ENCODE data around the gene IRS1. TPM values are rescaled to one million over a fixed set of nuclear protein-coding genes. Genes with fewer than 3 reads are reported as not detected.

The IRS1 gene
- total RNA-seq, 1 experiment from 2014 or later, result 15.0 TPM

DNA sequence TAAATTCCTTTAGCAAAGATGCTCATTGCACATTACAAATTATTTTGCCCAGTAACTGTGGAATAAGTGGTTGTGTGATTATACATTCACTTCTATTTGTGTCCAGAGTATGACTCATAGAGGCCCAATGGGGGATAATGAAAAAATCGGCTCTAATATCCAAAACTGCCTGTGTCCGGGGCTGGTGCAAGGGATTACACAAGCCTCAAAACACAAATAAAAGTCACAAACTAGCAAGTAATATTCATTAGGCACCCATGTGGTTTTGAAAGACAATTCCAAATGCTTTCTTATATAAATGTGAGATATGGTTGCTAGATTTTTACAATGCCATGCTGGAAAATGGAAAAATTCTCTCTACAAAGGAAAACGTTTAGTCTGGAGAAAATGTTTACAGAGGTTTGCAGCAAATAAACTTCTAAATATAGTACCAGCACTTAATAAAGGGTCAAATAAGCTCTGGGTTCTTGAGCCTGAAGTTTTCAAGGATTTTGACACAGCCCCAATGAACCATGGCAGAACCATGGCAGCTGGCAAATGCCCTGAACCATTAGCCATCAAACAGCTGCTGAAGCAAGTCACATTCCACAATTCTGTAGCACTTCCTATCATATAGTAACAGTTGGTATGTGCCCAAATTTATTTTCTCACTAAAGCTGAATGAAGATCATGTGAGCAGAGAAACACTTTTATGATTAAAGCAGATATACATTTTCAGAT is 40.5 kb downstream of the IRS1 start:
- no peaks in the 10 kb centered on the region for H4K20me1 ChIP-seq (ENCODE audit: control insufficient read depth, insufficient read depth, insufficient read length)
- no peak overlapping the region for H3K14ac ChIP-seq (ENCODE audit: insufficient read depth, low read length)
- no peak overlapping the region for H2AFZ ChIP-seq (ENCODE audit: low read length)
- Mint-ChIP-seq H3K4me1 (peaks cover 18 to 20% of the 10 kb centered on the region in 2 experiments), H3K36me3 (ENCODE audit: insufficient read depth in 1 of 3, low read depth in 3 of 3) (peaks cover under 1 to 2% (median 2%) of the 10 kb centered on the region in 3 experiments; a peak in 2 of 7 replicates), H3K27ac (no peak overlapping the region), H3K4me3 (no peak overlapping the region), H3K9me3 (no peaks in the 10 kb centered on the region), H3K27me3 (ENCODE audit: low read depth) (no peaks in the 10 kb centered on the region)
- no peaks in the 10 kb centered on the region for H3K23me2 ChIP-seq (ENCODE audit: insufficient read length, low read depth, low read length, poor library complexity, severe bottlenecking)
- TF ChIP-seq, protein P1, sequence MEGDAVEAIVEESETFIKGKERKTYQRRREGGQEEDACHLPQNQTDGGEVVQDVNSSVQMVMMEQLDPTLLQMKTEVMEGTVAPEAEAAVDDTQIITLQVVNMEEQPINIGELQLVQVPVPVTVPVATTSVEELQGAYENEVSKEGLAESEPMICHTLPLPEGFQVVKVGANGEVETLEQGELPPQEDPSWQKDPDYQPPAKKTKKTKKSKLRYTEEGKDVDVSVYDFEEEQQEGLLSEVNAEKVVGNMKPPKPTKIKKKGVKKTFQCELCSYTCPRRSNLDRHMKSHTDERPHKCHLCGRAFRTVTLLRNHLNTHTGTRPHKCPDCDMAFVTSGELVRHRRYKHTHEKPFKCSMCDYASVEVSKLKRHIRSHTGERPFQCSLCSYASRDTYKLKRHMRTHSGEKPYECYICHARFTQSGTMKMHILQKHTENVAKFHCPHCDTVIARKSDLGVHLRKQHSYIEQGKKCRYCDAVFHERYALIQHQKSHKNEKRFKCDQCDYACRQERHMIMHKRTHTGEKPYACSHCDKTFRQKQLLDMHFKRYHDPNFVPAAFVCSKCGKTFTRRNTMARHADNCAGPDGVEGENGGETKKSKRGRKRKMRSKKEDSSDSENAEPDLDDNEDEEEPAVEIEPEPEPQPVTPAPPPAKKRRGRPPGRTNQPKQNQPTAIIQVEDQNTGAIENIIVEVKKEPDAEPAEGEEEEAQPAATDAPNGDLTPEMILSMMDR (conservative IDR thresholded peaks at IDR 0.05), result no peak
- no peak overlapping the region for H4K8ac ChIP-seq (replicated peaks; ENCODE audit: insufficient read length, low read depth, low read length)
- no peak overlapping the region for H2BK12ac ChIP-seq (ENCODE audit: insufficient read length, low read depth, low read length)
- no peak overlapping the region for H3K4me2 ChIP-seq (ENCODE audit: insufficient read depth, insufficient read length, low read length)
- H3K4me1 ChIP-seq (ENCODE audit: insufficient read depth, low read length), result peaks cover 2% of the 10 kb centered on the region
- no peaks in the 10 kb centered on the region for H3K79me2 ChIP-seq (ENCODE audit: insufficient read depth, low read length)
- no peak overlapping the region for H3K18ac ChIP-seq (ENCODE audit: insufficient read length, low read depth, low read length)
- H3K27me3 ChIP-seq (ENCODE audit: insufficient read depth, low read length), result no peaks in the 10 kb centered on the region
- WGBS (ENCODE audit: extremely low coverage, insufficient read length, low lambda C conversion rate), result no CpG with 5 or more reads among the region's 3 CpGs
- no peak overlapping the region for H4K91ac ChIP-seq (ENCODE audit: insufficient read length, low read depth, low read length)
- H3K9ac ChIP-seq (ENCODE audit: extremely low read depth, insufficient read length, low read length), result no peak overlapping the region
- no peaks in the 10 kb centered on the region for H3K79me1 ChIP-seq (ENCODE audit: insufficient read depth, low read depth, low read length, poor library complexity, severe bottlenecking)
- H2BK120ac ChIP-seq (ENCODE audit: low read depth, low read length, poor library complexity, severe bottlenecking), result no peak overlapping the region
- H2AK5ac ChIP-seq (ENCODE audit: insufficient read length, low read length), result no peak overlapping the region
- H3K23ac ChIP-seq (ENCODE audit: insufficient read length, low read depth, low read length), result no peak overlapping the region
- H3K4ac ChIP-seq (ENCODE audit: low read depth, low read length), result no peak overlapping the region
- H3K9me3 ChIP-seq (ENCODE audit: control insufficient read depth, low read depth, low read length), result no peaks in the 10 kb centered on the region
- H3K56ac ChIP-seq (ENCODE audit: insufficient read length, low read depth, low read length), result no peak overlapping the region
- H2BK20ac ChIP-seq (ENCODE audit: low read depth, low read length, poor library complexity, severe bottlenecking), result no peak overlapping the region
- H3T11ph ChIP-seq (ENCODE audit: low read length), result no peak overlapping the region
- H2BK15ac ChIP-seq (ENCODE audit: low read depth, low read length), result no peak overlapping the region
- H2BK5ac ChIP-seq (ENCODE audit: insufficient read length, low read length), result no peak overlapping the region
- DNase-seq, result no peak
- no peak overlapping the region for H3K27ac ChIP-seq (ENCODE audit: insufficient read length, low read depth, low read length)
- H4K5ac ChIP-seq (ENCODE audit: insufficient read length, low read depth, low read length), result no peak overlapping the region

Measured in H9 (cell line).